Renal cortical epithelial cell (primary cell): ENCODE results near the gene TBX1. TPM values are rescaled to one million over a fixed set of nuclear protein-coding genes. Genes with fewer than 3 reads are reported as not detected.

Experiments
- DNase-seq: peaks from one replicate; pipeline ENCODE4 v3.0.0-alpha.2; 2011; ENCODE audit warnings: low read depth
- total RNA-seq: library from RNA; depleted of rRNA; stranded (reverse); fragments of >200 nt; gene quantifications from 2 replicates; pipeline ENCODE4 v1.2.3, GENCODE V29; 2014

The TBX1 gene
- total RNA-seq, 1 donor from 2014 or later: 0.50 TPM

DNA sequence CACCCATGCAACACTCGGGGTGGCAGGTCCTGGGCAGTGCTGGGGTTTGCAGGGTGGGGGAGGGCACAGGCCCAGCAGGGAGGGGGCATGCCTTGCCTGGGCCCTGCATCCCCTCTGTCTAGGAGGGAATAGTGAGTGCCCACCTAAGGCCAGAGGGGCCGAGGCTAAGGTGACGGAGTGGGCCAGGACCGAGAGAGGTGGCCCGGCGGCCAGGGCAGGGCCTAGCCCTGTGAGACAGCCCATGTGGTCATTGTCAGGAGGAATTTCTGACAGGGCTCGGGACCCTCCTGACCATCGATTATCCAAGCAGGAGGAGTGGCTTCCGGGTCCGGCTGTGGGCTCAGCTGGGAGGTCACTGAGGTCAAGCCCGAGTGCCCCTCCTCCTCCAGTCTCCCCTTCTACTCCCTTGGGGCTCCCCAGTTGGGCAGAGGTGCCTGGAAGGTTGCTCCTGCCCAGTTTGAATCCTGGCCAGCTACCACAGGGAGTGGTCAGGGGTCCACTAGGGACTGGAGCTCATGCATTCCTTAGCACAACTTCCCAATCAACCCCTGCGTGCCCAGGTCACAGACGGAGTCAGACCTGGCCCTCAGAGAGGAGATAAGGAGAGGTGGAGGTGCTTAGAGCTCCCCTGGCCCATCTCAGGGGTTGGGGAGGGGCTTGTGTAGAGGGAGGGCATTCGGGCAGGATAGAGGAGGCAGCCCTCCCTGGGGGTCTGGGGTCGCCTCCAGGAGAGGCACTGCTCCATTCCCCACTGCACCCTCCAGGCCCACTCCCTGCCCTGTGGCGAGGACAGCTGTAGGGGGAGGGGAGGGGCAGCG is 22.5 kb upstream of the TBX1 start:
- no peak for DNase-seq

DNA sequence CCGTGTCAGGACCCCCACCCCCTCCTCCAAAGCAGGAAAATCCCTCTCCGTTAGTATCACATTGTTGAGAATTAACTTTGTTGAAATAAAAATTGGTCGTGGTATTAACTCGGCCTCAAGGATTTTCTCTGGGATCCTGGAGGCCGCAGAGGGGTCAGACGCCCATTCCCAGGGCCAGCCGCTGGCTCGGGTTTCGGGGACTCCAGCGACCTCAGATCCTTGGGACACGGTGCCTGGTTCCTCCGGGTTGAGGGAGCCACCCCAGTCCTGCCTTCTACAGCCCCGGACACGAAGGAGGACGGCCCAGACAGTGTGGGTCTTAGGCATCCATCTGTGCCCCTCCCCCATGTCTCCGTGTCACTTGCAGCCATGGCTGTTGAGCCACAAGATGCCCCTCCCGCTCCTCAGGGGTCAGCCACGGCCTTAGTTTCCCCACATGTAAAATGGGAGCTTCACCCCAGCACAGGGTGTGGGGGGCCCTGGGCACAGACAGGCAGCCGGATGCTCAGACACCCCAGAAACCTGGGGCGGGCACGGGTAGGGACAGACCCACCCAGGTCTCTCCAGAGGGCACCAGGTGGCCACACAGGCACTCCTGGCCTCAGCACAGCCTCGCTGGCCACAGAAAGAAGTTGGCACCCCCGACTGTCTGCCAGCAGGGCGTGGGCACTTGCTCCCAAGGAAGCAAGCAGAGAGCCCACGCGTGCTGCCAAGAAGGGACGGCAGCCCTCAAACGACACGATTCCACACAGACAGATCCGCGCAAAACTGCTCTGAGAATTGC is 21.7 kb upstream of the TBX1 start:
- DNase-seq: no peak

DNA sequence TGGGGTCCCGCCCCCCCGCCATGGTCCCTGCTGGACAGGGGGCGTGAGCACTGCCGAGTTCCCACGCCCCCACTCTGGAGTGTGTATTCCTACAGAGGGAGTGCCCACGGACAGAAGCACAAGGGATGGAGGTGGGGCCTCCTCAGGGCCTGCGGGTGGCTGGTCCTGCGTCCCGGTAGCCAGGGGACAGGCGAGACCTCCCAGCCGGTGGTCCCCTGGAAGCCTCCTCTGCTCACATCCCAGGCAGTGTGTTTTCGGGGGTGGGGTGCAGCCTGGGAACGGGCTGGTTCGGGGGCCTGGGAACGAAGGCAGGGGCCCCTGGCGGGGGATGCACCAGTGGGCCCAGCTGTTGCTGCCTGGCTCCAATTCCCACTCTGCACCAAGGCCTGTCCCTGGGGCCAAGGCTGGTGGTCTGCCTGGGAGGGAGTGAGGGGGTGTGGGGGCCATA is 21.1 kb upstream of the TBX1 start:
- DNase-seq: no peak

DNA sequence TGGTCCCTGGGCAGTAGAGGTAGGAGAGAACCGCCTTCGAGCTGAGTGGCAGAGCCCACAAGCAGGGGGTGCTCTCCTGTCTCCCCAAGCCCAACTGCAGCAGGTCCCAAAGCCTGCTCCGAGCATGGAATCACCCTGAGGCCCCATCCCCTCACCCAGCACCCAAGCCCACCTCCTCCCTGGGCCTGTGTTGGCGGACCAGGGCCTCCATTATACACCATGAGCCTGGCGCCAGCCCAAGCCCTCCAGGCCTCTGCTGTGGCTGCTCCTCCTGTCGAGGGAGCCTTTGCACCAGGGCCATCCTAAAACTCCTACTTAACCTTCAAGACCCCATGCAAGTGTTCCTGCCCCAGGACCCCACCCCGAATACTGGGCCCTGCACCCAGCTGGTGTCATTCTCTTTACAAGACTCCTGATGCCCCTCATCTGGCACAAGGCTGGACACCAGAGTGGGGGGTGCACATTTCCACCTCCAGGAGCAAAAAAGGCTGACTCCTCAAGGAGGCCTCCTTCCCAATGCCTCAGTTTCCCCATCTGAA is 20.6 kb upstream of the TBX1 start:
- no peak for DNase-seq

DNA sequence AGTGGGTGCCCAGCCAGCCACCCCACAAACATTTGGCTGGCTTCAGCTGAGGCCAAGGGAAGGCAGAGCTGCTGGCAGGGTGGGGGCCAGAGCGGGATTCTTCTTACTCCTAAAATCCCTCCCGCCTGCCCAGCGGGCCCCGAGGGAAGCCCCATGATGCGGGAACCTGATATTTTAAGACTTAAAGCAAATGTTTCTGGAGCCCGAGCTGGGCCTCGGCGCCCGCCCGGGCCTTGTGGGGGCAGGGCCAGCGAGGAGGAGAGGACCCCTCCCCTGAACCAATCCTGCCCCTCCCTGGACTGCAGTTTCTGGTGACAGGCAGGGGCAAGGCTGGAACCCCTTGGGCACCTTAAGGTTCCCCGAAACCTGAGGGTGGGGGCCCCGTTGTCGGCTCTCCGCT is 20.0 kb upstream of the TBX1 start:
- no peak for DNase-seq

- DNase-seq: no peak
Measured at GRCh38 chr22:19741053-19741452, 19.5 kb upstream of the TBX1 start.

DNA sequence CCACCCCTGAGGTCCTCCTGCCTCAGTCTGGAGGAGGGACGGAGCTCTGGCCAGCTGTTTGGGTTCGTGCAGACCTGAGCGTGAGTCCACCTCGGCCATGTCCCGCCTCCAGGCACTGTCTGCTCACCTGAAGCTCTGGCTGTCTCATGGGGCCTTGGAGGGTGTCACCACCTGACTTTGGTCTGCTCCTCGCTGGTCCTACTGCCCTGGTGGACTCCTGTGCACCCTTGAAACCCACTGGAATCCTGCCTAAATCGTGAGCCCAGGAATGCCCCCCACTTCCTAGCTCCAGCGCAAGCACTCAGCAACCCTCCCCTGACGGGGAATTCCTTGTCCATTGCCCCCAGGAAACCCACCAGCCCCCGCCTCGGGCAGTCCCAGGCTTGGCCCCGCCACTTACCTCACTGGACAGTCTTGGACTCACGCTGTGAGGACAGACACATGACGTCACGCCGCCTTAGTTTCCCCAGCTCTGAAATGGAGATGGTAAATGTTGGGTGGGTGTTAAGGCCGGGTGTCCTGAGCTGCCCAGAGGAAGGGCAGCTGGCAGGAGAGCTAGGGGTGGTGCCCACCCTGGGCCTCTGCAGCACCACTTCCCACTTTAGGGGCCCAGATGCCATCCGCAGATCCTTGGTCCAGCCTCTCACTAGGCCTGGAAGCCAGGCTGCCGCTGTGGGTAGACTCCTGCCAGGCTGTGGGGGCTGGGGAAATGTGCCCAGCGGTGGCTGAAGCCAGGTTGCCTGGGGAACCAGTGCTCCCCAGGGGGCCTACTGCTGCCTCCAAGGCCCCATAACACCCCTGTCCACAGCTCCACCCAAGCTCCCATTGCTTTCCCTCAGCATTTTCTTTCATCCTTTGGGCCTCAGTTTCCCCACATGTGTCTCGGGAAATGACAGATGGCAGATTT is 18.2 kb upstream of the TBX1 start:
- DNase-seq: no peak

DNA sequence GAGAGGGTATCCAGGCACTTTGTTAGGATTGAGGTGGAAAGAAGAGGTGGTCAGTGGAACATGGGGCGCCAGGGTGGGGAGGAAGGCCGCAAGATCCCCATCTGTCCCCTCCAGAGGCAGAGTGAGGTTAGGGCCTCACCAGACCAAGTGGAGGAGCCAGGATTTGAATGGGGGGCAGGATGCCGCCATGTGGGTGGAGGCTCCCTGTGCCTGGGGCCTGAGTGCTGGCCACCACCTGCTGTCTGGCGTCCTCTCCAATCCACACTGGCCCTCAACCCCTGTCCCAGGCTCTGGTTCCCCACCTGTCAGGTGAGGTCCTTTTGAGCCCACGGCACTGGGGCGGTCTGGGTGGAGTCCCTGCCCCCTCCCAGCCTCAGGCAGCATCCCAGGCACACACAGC is 17.5 kb upstream of the TBX1 start:
- no peak for DNase-seq

GRCh38 chr22:19743651-19744050 is 16.9 kb upstream of the TBX1 start:
- no peak for DNase-seq

DNA sequence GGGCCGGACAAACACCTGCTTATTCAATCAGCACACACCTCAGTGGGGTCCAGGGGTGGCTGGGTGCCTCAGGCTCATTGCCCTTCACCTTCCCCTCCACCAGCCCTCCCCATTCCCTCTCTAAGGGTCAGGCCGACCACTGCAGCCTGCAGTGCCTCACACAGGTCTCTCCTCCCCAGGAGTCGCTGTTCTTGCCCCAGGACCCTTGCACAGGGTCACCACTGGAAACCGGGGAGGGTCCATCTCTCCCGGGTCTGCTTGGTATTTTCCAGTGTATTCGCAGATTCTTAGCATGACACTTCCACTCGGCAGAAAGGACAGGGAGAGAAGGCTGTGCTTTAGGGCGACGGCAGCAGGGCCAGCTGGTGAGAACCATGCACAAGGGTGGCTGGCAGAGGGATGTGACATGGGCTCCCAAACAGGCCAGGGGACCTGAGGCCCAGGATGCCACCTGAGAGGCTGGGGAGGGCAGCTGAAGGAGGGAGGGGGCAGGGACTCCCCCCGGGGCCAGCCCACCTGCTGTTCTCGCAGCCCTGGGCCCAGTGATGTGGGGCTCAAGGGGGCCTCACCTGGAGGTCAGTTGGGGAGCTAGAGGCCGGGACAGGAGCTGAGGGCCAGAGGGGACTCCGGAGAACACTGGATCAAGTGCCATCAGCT is 16.1 kb upstream of the TBX1 start:
- DNase-seq: no peak

DNA sequence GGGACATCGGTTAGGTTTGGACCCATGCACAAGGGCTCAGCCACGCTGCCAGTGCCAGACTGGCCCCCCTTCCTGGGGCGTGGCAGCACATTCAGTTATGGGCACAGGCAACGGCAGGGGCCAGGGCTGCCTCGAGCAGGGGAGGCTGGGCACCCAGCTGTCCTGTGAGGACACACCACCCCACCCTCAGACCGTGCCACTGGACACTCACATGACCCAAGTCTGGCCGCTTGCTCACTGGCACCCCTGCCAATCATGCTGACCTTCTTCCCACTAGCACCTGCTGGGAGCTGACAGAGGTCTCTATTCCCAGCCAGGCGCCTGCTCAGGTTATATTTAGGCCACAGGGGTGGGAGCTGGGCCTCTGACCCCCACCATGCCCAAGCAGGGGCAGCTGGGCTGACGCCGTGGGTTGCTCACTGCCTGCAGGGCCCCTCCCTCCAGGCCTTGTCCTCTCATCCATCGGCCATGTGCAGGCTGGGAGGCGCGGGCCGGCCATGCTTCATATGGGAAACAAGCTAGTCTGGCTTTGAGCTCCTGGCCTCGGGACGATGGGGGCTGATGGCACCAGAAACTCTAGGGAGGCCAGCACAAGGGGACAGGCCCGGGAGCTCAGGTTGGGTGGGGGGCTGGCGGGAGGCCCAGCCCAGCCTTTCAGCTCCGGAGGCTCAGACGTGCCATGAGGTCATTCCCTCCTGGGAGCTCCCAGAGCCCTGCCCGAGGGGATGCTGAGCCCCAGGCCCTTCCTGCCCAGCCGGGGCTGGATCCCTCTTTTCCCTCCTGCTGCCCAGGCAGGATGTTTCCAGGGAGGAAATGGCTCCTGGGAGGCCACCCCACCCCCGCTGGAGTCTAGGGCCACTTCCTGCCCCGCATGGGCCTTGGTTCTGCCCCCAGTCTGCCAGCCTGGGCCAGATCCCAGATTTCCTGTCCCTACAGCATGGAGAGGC is 15.2 kb upstream of the TBX1 start:
- no peak for DNase-seq

DNA sequence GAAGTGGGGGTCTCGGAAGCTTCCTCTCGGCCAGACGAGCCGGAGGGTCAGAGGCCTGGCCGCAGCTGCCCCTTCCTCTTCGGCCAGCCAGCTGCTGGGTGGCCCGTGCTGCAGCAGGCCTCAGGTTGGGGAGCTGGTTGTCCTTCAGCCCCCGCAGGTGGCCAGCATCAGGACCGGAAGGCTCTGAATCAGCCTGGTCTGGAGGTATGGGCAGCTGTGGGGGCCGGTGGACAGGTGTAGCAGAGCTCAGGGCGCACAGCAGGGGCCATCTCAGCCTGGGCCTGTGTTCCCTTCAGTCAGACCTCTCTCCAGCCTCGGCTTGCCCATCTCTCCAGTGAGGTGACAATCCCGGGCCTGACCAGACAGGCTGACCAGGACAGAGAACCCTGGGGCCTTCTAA is 13.9 kb upstream of the TBX1 start:
- no peak for DNase-seq

- DNase-seq: no peak
Measured at GRCh38 chr22:19747551-19747950, 13.0 kb upstream of the TBX1 start.

DNA sequence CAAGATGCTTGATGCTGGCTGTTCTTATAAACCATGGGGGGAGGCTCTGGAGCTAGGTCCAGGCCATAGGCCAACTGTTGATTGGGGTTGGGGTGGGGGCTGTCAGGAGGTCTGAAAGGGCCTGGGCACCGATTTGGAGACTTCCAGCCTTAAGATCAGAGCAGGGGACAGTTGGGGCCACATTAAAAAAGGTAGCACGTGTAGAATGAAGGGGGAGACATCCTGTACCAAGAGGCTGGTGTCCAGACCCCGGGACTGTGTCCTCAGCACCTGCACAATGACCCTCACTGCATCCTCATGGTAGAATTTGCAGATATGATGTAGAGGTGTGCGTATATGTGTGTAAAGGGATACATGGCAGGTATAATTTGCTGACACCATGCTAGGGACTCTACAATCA is 12.4 kb upstream of the TBX1 start:
- DNase-seq: no peak

DNA sequence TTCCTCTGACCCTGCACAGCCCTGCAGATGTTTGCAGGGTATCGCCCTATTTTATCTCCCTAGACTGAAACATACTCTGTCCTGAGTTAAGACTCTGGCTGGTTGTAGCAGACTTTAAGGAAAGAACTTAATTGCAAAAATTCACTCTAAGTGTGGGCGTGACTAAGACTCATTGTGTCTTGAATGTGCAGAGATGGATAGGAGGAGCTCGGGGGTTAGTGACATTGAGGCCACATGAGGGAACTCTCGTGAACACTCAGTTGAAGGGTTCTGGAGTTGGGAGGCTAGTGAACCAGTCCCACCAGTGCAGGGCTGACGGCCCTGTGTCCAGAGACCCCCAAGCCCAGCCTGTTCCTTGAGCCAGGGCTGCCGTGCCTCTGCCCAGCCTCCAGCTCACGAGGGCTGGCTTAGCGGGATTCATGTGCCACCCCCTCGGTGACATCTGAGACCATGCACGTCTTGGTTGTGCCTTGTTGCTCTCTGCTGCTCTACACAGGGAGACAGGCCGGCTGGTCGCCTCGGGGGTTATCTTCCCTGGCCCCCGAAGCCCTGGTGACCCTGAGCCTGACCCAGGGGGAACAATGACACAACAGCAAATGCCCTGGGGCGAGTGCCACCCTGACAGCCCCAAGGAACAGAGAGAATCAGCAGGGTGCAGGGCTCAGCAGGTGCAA is 11.4 kb upstream of the TBX1 start:
- no peak for DNase-seq

DNA sequence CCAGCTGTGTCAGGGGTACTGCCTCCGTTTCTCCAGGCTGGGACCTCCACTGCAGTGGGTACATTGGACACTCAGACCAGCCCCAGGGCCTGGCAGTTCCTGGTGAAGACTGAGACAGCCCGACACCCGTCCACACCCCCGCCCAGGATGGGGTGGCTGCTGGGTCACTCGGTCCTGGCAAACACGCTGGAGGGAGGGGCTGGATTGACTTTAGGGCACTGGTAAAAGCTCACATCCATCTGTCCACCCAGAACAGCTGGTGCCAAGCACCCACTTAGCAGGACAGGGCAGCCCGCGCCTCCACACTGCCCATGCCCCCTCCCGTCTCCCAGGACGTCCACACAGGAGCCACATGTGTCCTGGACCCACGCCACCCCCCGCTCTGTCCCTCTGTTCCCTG is 10.7 kb upstream of the TBX1 start:
- no peak for DNase-seq

DNA sequence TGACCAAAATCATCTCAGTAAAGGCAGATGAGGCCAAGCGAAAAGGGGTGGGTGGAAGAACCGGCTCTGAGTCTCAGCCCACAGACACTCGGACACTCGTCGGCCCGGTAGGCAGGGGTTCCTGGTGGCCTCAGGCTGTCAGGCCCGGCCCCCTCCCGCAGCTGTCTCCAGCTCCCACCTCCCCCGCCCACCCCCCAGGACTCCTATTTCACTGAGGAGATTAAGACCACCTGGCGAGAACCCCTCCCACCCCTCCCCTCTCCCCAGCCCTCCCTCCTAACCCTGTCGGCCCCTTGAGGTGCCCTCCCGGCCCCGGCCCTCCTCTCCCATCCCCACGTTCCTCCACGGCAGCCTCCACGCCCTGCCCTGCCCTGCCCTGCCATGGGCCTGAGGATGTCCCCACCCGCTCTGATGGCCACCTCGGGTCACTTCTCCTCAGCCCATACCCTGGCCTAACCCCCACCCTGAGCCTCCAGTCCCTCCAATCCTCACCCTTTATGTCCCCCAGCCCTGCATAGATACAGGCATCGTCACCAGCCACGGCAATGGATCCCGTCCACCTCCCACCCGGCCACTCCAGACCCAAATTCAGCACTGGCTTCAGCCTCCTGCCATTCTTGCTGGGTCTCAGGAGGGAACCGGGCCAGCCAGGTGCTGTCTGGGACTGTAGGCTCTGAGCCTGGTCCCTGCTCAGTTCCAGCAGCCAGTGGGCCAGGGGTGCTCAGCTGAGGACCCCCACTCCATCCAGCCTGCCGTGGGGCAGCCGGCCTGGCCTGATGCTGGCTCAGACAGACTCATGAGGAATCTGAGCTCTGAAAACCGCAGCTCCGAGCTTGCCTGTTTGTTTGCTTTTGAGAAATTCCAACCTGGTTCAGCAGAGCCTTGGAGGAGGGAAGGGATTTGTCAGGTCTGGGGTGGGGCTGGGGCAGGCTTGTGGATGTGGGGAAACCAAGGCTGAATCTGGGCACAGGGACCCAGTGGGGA is 9.8 kb upstream of the TBX1 start:
- DNase-seq: peak; percentile 21

GRCh38 chr22:19751497-19752245 is 8.9 kb upstream of the TBX1 start:
- no peak for DNase-seq
